A549 (cell line): Measurements from ENCODE around the gene KCNG1.

Experiments
- JUNB ChIP-seq: fragments of >200 bp; sonication (Bioruptor Twin); formaldehyde crosslinking; IDR thresholded peaks from 2 replicates; pipeline ENCODE4 v1.6.1; 2016
- TF ChIP-seq, protein P1 (sequence below): fragments of 150-350 bp; IDR thresholded peaks from 2 replicates; pipeline ENCODE4 v1.6.1; 2014; ENCODE audit warnings: low read depth, mild to moderate bottlenecking, low read length

- TF ChIP-seq, protein P1, sequence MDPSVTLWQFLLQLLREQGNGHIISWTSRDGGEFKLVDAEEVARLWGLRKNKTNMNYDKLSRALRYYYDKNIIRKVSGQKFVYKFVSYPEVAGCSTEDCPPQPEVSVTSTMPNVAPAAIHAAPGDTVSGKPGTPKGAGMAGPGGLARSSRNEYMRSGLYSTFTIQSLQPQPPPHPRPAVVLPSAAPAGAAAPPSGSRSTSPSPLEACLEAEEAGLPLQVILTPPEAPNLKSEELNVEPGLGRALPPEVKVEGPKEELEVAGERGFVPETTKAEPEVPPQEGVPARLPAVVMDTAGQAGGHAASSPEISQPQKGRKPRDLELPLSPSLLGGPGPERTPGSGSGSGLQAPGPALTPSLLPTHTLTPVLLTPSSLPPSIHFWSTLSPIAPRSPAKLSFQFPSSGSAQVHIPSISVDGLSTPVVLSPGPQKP: no peak
- TF ChIP-seq JUNB: no peak
Observed at GRCh38 chr20:50987493-50988210, 35.3 kb downstream of the KCNG1 start.
